Ectodermal cell (in vitro differentiated cells): ENCODE results near the gene SCP2.

Source experiments
- H3K27ac ChIP-seq: 2 replicates; pipeline ENCODE4 v1.7.0; 2013; ENCODE audit warnings: mild to moderate bottlenecking, low read depth, low read length; ENCODE audit not compliant: insufficient read depth, poor library complexity, severe bottlenecking
- H3K27me3 ChIP-seq: 2 replicates; pipeline ENCODE4 v1.7.0; 2013; ENCODE audit warnings: mild to moderate bottlenecking, low read length; ENCODE audit not compliant: insufficient read depth, control insufficient read depth, poor library complexity, severe bottlenecking
- H3K36me3 ChIP-seq: one replicate; pipeline ENCODE4 v1.7.0; 2013; ENCODE audit warnings: low read length; ENCODE audit not compliant: control insufficient read depth, insufficient read depth
- H3K4me1 ChIP-seq: one replicate; pipeline ENCODE4 v1.7.0; 2013; ENCODE audit warnings: low read length; ENCODE audit not compliant: control insufficient read depth, insufficient read depth
- H3K4me3 ChIP-seq: 2 replicates; pipeline ENCODE4 v1.7.0; 2013; ENCODE audit warnings: low read depth, low read length, control low read depth; ENCODE audit not compliant: insufficient read depth
- H3K9me3 ChIP-seq: 2 replicates; pipeline ENCODE4 v1.7.0; 2013; ENCODE audit warnings: mild to moderate bottlenecking, low read length, moderate library complexity; ENCODE audit not compliant: control insufficient read depth
- WGBS, 2 experiments: methylation state at CpG; one replicate each; pipeline ENCODE4 v1.1.7; 2013; ENCODE audit warnings: missing lambda C conversion rate in 2 of 2; 5-methylcytosine and 5-hydroxymethylcytosine counted together

The SCP2 gene

GRCh38 chr1:52916241-52916975 is 10.7 kb upstream of the SCP2 start:
- no peaks in the 10 kb centered on the region for H3K36me3 ChIP-seq
- no peak overlapping the region for H3K27ac ChIP-seq
- H3K27me3 ChIP-seq, result peaks cover 22% of the 10 kb centered on the region
- H3K9me3 ChIP-seq, result no peaks in the 10 kb centered on the region
- WGBS, 2 experiments, result 89 to 90% methylated on average over 10 of the region's 10 CpGs
- no peak overlapping the region for H3K4me3 ChIP-seq
- H3K4me1 ChIP-seq, result no peaks in the 10 kb centered on the region

GRCh38 chr1:52917156-52917555 is 9.9 kb upstream of the SCP2 start:
- Histone ChIP-seq H3K4me1 (no peaks in the 10 kb centered on the region), H3K9me3 (no peaks in the 10 kb centered on the region), H3K36me3 (no peaks in the 10 kb centered on the region), H3K4me3 (no peak overlapping the region), H3K27ac (no peak overlapping the region), H3K27me3 (peaks cover 30% of the 10 kb centered on the region)
- WGBS, 2 experiments, result 86 to 92% methylated on average over 4 to 7 of the region's 7 CpGs

- H3K4me3 ChIP-seq, result no peak overlapping the region
- no peaks in the 10 kb centered on the region for H3K36me3 ChIP-seq
- H3K9me3 ChIP-seq, result no peaks in the 10 kb centered on the region
- H3K4me1 ChIP-seq, result no peaks in the 10 kb centered on the region
- 100% methylated on average over 1 of the region's 1 CpG for WGBS, 2 experiments
- H3K27me3 ChIP-seq, result peaks cover 34% of the 10 kb centered on the region
- H3K27ac ChIP-seq, result no peak overlapping the region
Observed at GRCh38 chr1:52917581-52917980, 9.5 kb upstream of the SCP2 start.

- H3K27ac ChIP-seq, result no peak overlapping the region
- no peaks in the 10 kb centered on the region for H3K9me3 ChIP-seq
- no peaks in the 10 kb centered on the region for H3K4me1 ChIP-seq
- H3K4me3 ChIP-seq, result no peak overlapping the region
- no peaks in the 10 kb centered on the region for H3K36me3 ChIP-seq
- peaks cover 40% of the 10 kb centered on the region for H3K27me3 ChIP-seq
- 89 to 97% methylated on average over 5 to 6 of the region's 6 CpGs for WGBS, 2 experiments
Observed at GRCh38 chr1:52918201-52918600, 8.9 kb upstream of the SCP2 start.

- Histone ChIP-seq H3K27me3 (peaks cover 47% of the 10 kb centered on the region), H3K36me3 (no peaks in the 10 kb centered on the region), H3K4me1 (no peaks in the 10 kb centered on the region), H3K27ac (no peak overlapping the region), H3K4me3 (no peak overlapping the region), H3K9me3 (no peaks in the 10 kb centered on the region)
- 95 to 96% methylated on average over 7 of the region's 7 CpGs for WGBS, 2 experiments
Observed at GRCh38 chr1:52919051-52919722, 7.9 kb upstream of the SCP2 start.

GRCh38 chr1:52919723-52920483 is 7.2 kb upstream of the SCP2 start:
- no peak overlapping the region for H3K27ac ChIP-seq
- WGBS, 2 experiments, result 91 to 94% methylated on average over 10 of the region's 10 CpGs
- H3K4me3 ChIP-seq, result no peak overlapping the region
- H3K27me3 ChIP-seq, result peaks cover 53% of the 10 kb centered on the region
- H3K9me3 ChIP-seq, result no peaks in the 10 kb centered on the region
- no peaks in the 10 kb centered on the region for H3K4me1 ChIP-seq
- H3K36me3 ChIP-seq, result no peaks in the 10 kb centered on the region

GRCh38 chr1:52920791-52921291 is 6.2 kb upstream of the SCP2 start:
- Histone ChIP-seq H3K36me3 (no peaks in the 10 kb centered on the region), H3K27ac (no peak overlapping the region), H3K27me3 (peaks cover 61% of the 10 kb centered on the region), H3K4me3 (peak overlapping the region; percentile 44), H3K9me3 (no peaks in the 10 kb centered on the region), H3K4me1 (no peaks in the 10 kb centered on the region)
- 20 to 21% methylated on average over 35 of the region's 35 CpGs for WGBS, 2 experiments

- Histone ChIP-seq H3K4me3 (no peak overlapping the region), H3K36me3 (no peaks in the 10 kb centered on the region), H3K27me3 (peaks cover 83% of the 10 kb centered on the region), H3K27ac (no peak overlapping the region), H3K4me1 (peaks cover 3% of the 10 kb centered on the region), H3K9me3 (no peaks in the 10 kb centered on the region)
- WGBS, 2 experiments, result 75 to 81% methylated on average over 5 of the region's 5 CpGs
Observed at GRCh38 chr1:52925571-52926005, 1.5 kb upstream of the SCP2 start.

- Histone ChIP-seq H3K27ac (no peak overlapping the region), H3K4me3 (peak overlapping the region; percentile 54), H3K27me3 (peaks cover 71% of the 10 kb centered on the region), H3K36me3 (no peaks in the 10 kb centered on the region), H3K9me3 (no peaks in the 10 kb centered on the region), H3K4me1 (peaks cover 3% of the 10 kb centered on the region)
- WGBS, 2 experiments, result 24 to 25% methylated on average over 12 of the region's 12 CpGs
Observed at GRCh38 chr1:52926864-52927211, 238 bp upstream of the SCP2 start.

- H3K9me3 ChIP-seq, result no peaks in the 10 kb centered on the region
- H3K36me3 ChIP-seq, result no peaks in the 10 kb centered on the region
- 38 to 39% methylated on average over 15 of the region's 15 CpGs for WGBS, 2 experiments
- peaks cover 59% of the 10 kb centered on the region for H3K27me3 ChIP-seq
- H3K4me3 ChIP-seq, result peak overlapping the region; percentile 54
- H3K4me1 ChIP-seq, result peaks cover 3% of the 10 kb centered on the region
- H3K27ac ChIP-seq, result no peak overlapping the region
Observed at GRCh38 chr1:52928015-52928404, 934 bp downstream of the SCP2 start.
